ENCODE data around the gene TCF21.
"Not testable (repeated sequence)": the region's sequence is repeated elsewhere in the genome, so short reads cannot be mapped to it uniquely, and the experiment has no call there.

The TCF21 gene

GRCh38 chr6:133936352-133936751 is 47.4 kb downstream of the TCF21 start:
- DNase-seq, result not testable (repeated sequence)

- no peak for DNase-seq
Observed at GRCh38 chr6:133937909-133938308, 49.0 kb downstream of the TCF21 start.

- no peak for DNase-seq
Observed at GRCh38 chr6:133938533-133938932, 49.6 kb downstream of the TCF21 start.

- no peak for DNase-seq
Observed at GRCh38 chr6:133939778-133940667, 51.1 kb downstream of the TCF21 start.

All from T-helper 9 cell (primary cell).